GM21367 (cell line): ENCODE data around the gene LHCGR.
A peak's percentile ranks its signal among the peaks of the same experiment; 100 is the strongest.
"Not testable (repeated sequence)": the region's sequence is repeated elsewhere in the genome, so short reads cannot be mapped to it uniquely, and the experiment has no call there.

ENCODE experiments used
- ATAC-seq: cut with Tn5 transposase; IDR thresholded peaks from one replicate; pipeline ENCODE4 v1.9.1; 2021; ENCODE audit not compliant: unreplicated experiment

Gene LHCGR

GRCh38 chr2:48749291-48750127 lies 6.0 kb downstream of the LHCGR start:
- peak; percentile 38 for ATAC-seq

- no peak for ATAC-seq
Measured at GRCh38 chr2:48747319-48747718, 8.2 kb downstream of the LHCGR start.

GRCh38 chr2:48739236-48739635 lies 16.3 kb downstream of the LHCGR start:
- not testable (repeated sequence) for ATAC-seq

GRCh38 chr2:48738806-48739205 lies 16.7 kb downstream of the LHCGR start:
- ATAC-seq, result no peak

- ATAC-seq, result no peak
Measured at GRCh38 chr2:48736251-48736650, 19.3 kb downstream of the LHCGR start.

GRCh38 chr2:48734576-48735303 lies 20.8 kb downstream of the LHCGR start:
- ATAC-seq, result no peak

- ATAC-seq, result no peak
Measured at GRCh38 chr2:48733067-48733503, 22.4 kb downstream of the LHCGR start.

GRCh38 chr2:48728840-48729239 lies 26.7 kb downstream of the LHCGR start:
- no peak for ATAC-seq

GRCh38 chr2:48728295-48728694 lies 27.2 kb downstream of the LHCGR start:
- no peak for ATAC-seq

- no peak for ATAC-seq
Measured at GRCh38 chr2:48727560-48727959, 28.0 kb downstream of the LHCGR start.

GRCh38 chr2:48725696-48726494 lies 29.6 kb downstream of the LHCGR start:
- ATAC-seq, result no peak

- ATAC-seq, result no peak
Measured at GRCh38 chr2:48724278-48724677, 31.2 kb downstream of the LHCGR start.

GRCh38 chr2:48723129-48723528 lies 32.4 kb downstream of the LHCGR start:
- ATAC-seq, result no peak

GRCh38 chr2:48722391-48722790 lies 33.1 kb downstream of the LHCGR start:
- no peak for ATAC-seq

- no peak for ATAC-seq
Measured at GRCh38 chr2:48721158-48721557, 34.4 kb downstream of the LHCGR start.

- no peak for ATAC-seq
Measured at GRCh38 chr2:48719480-48720177, 35.9 kb downstream of the LHCGR start.

GRCh38 chr2:48717846-48718245 lies 37.7 kb downstream of the LHCGR start:
- no peak for ATAC-seq

GRCh38 chr2:48715956-48716355 lies 39.6 kb downstream of the LHCGR start:
- no peak for ATAC-seq

- ATAC-seq, result no peak
Measured at GRCh38 chr2:48715042-48715899, 40.3 kb downstream of the LHCGR start.

GRCh38 chr2:48714245-48714644 lies 41.3 kb downstream of the LHCGR start:
- no peak for ATAC-seq
